ENCODE results near the gene GINS1. TPM values are rescaled to one million over a fixed set of nuclear protein-coding genes. Genes with fewer than 3 reads are reported as not detected.

GINS1 gene
- total and polyA plus RNA-seq, 2 donors (not counting 3 experiments of a cell fraction or from before 2014, with no cell fraction given) = 8.2 to 26.3 TPM

GRCh38 chr20:25408890-25409289 is 1.4 kb downstream of the GINS1 start:
- Histone ChIP-seq H3K9ac (replicated peaks; ENCODE audit: extremely low read depth, insufficient read depth, low read length) (peak overlapping the region; percentile 93), H2AFZ (ENCODE audit: low read depth, low read length) (no peak overlapping the region), H3K9me3 (replicated peaks; ENCODE audit: control insufficient read depth, insufficient read depth, low read length) (no peaks in the 10 kb centered on the region), H3K27me3 (ENCODE audit: control insufficient read depth in 2 of 2, insufficient read depth in 2 of 2, low read length in 2 of 2) (no peaks in the 10 kb centered on the region), H3K36me3 (ENCODE audit: control insufficient read depth in 2 of 2, extremely low read depth in 1 of 2, insufficient read depth in 2 of 2, low read length in 2 of 2) (no peaks in the 10 kb centered on the region), H3K27ac (ENCODE audit: insufficient read depth, low read depth, low read length) (no peak overlapping the region), H3K79me2 (ENCODE audit: control insufficient read depth, insufficient read depth, low read length) (peaks cover 39% of the 10 kb centered on the region), H3K4me1 (ENCODE audit: control insufficient read depth, extremely low read depth, insufficient read depth, low read length) (peaks cover 9% of the 10 kb centered on the region), H4K20me1 (replicated peaks; ENCODE audit: control insufficient read depth, extremely low read depth, insufficient read depth, low read length) (no peaks in the 10 kb centered on the region), H3K9me1 (replicated peaks; ENCODE audit: control insufficient read depth, extremely low read depth, insufficient read depth, low read length) (no peaks in the 10 kb centered on the region), H3K4me3 (replicated peaks in 1 of 3; ENCODE audit: insufficient read depth in 1 of 3, low read depth in 1 of 3, low read length in 3 of 3) (peak overlapping the region in 1 of 3 experiments; percentile 96), H3K4me2 (ENCODE audit: insufficient read depth, low read length) (peak overlapping the region; percentile 87)
- intact Hi-C loops (cut with micrococcal nuclease) (no loop called here), dilution Hi-C loops (cut with MboI; ENCODE audit: extremely low pct_ligation_motif_present, low sequenced_read_pairs) (no loop called here)
- FAIRE-seq = no peak
- DNase-seq (ENCODE audit: low read depth, low spot score) = no peak
- CTCF ChIA-PET = interaction anchor here (1.3 to 2.0 kb wide), 3 partner anchors 10 to 161 kb away, joined by 4 to 5 read pairs (median 4); partner anchors contain the start of gene PYGB
- no TSS peak for BruUV-seq (replicated peaks)
- TF ChIP-seq CTCF (IDR thresholded peaks at IDR 0.05; ENCODE audit: extremely low read depth in 1 of 2, insufficient read depth in 1 of 2, low read depth in 1 of 2, low read length in 2 of 2) (no peak), MYC (IDR thresholded peaks at IDR 0.05; ENCODE audit: low read depth, low read length) (no peak), GATA2 (IDR thresholded peaks at IDR 0.05; ENCODE audit: insufficient read depth, insufficient read length, low read depth, low read length) (no peak), POLR2AphosphoS5 (IDR thresholded peaks at IDR 0.05; ENCODE audit: insufficient read depth, low read depth, low read length) (no peak), EZH2 (IDR thresholded peaks at IDR 0.05; ENCODE audit: borderline replicate concordance, low read depth, low read length, severe bottlenecking) (no peak), JUN (IDR thresholded peaks at IDR 0.05; ENCODE audit: borderline replicate concordance, insufficient read depth, insufficient read length, low read depth) (no peak), POLR2A (IDR thresholded peaks at IDR 0.05; ENCODE audit: low read depth, low read length) (no peak), MAX (IDR thresholded peaks at IDR 0.05; ENCODE audit: insufficient read depth, insufficient read length) (no peak), FOS (IDR thresholded peaks at IDR 0.05; ENCODE audit: borderline replicate concordance, insufficient read depth, low read length) (no peak)
- POLR2A ChIA-PET = no interaction called here

All from endothelial cell of umbilical vein (primary cell).